OCI-LY7 (cell line): ENCODE measurements around the gene MMP15. TPM values are rescaled to one million over a fixed set of nuclear protein-coding genes. Genes with fewer than 3 reads are reported as not detected.

Source experiments
- BruUV-seq: library from RNA; stranded (reverse); fragments of 400-500 nt; replicated peaks from 2 replicates; lab custom pipeline; 2021; lab: Mats Ljungman, UMichigan
- CTCF ChIA-PET: fragments of 300-600 bp; sonication (Branson Sonifier 250); formaldehyde crosslinking; loops from one replicate; lab custom pipeline; 2022; ENCODE audit warnings: antibody characterized with exemption; ENCODE audit not compliant: unreplicated experiment; lab: Charles Lee
- POLR2A ChIA-PET: fragments of 300-600 bp; sonication (Branson Sonifier 250); formaldehyde crosslinking; loops from one replicate; lab custom pipeline; 2022; ENCODE audit warnings: antibody characterized with exemption; lab: Charles Lee
- DNase-seq: peaks from one replicate; pipeline ENCODE4 v3.0.0-alpha.2; 2015; ENCODE audit warnings: low spot score
- H2AFZ ChIP-seq: fragments of 200-600 bp; sonication (generic), shearing (Covaris generic); 2 replicates; pipeline ENCODE4 v1.6.1; 2014; ENCODE audit warnings: mild to moderate bottlenecking, antibody characterized with exemption, low read length, moderate library complexity
- H3K27ac ChIP-seq: fragments of 200-600 bp; sonication (generic); 2 replicates; pipeline ENCODE4 v1.5.1; 2014; ENCODE audit warnings: mixed run types, low read depth, mild to moderate bottlenecking, moderate library complexity, low read length, inconsistent platforms; ENCODE audit not compliant: poor library complexity, severe bottlenecking
- H3K36me3 ChIP-seq: fragments of 200-600 bp; sonication (generic); 2 replicates; pipeline ENCODE4 v1.6.1; 2014; ENCODE audit warnings: mild to moderate bottlenecking, antibody characterized with exemption, low read length, moderate library complexity, mixed read lengths; ENCODE audit not compliant: insufficient read depth
- H3K4me1 ChIP-seq: fragments of 200-600 bp; sonication (generic); 2 replicates; pipeline ENCODE4 v1.5.1; 2014; ENCODE audit warnings: mild to moderate bottlenecking, low read length; ENCODE audit not compliant: insufficient read depth, poor library complexity, severe bottlenecking
- H3K4me2 ChIP-seq: fragments of 200-600 bp; sonication (generic); 2 replicates; pipeline ENCODE4 v1.6.1; 2014; ENCODE audit warnings: mild to moderate bottlenecking, low read length
- H3K4me3 ChIP-seq: fragments of 200-600 bp; sonication (generic); 2 replicates; pipeline ENCODE4 v1.5.1; 2014; ENCODE audit warnings: mild to moderate bottlenecking, low read depth, low read length; ENCODE audit not compliant: poor library complexity, severe bottlenecking
- H3K79me2 ChIP-seq: fragments of 200-600 bp; sonication (generic); 2 replicates; pipeline ENCODE4 v1.6.1; 2016; ENCODE audit warnings: low read depth, mild to moderate bottlenecking, low read length, moderate library complexity, mixed read lengths; ENCODE audit not compliant: insufficient read depth
- H3K9me2 ChIP-seq: fragments of 200-600 bp; sonication (generic); 2 replicates; pipeline ENCODE4 v1.6.1; 2016; ENCODE audit warnings: mild to moderate bottlenecking, low read length, mixed read lengths; ENCODE audit not compliant: insufficient read depth
- H3K9me3 ChIP-seq: fragments of 200-600 bp; sonication (generic); 2 replicates; pipeline ENCODE4 v1.6.1; 2014; ENCODE audit warnings: mild to moderate bottlenecking, mixed run types, low read length, mixed read lengths
- H4K20me1 ChIP-seq: fragments of 200-600 bp; sonication (generic); 2 replicates; pipeline ENCODE4 v1.6.1; 2014; ENCODE audit warnings: mild to moderate bottlenecking, antibody characterized with exemption, low read length, moderate library complexity, mixed read lengths; ENCODE audit not compliant: insufficient read depth
- EZH2phosphoT487 ChIP-seq: fragments of 200-600 bp; sonication (generic); IDR thresholded peaks from 2 replicates; pipeline ENCODE4 v1.6.1; 2018; ENCODE audit warnings: low read depth, borderline replicate concordance, mild to moderate bottlenecking, mixed run types, antibody characterized with exemption, low read length, moderate library complexity, mixed read lengths
- intact Hi-C: fragments of 100-400 bp; cut with micrococcal nuclease; formaldehyde crosslinking; loops from one replicate; pipeline ENCODE4 v1.10.0; 2022; ENCODE audit not compliant: unreplicated experiment
- total RNA-seq, 2 experiments: library from RNA; depleted of rRNA in 1 of 2; stranded (reverse); fragments of >200 nt in 1 of 2; shearing (Covaris generic) in 1 of 2; gene quantifications; 2 replicates each; pipeline ENCODE4 v1.2.3, GENCODE V29; 2014 to 2022
- TF ChIP-seq, protein P1 (sequence below): fragments of 200-600 bp; sonication (generic); conservative IDR thresholded peaks from 2 replicates; pipeline ENCODE4 v1.5.1; 2014; ENCODE audit warnings: mild to moderate bottlenecking, antibody characterized with exemption, low read length, moderate library complexity, mixed read lengths

Gene MMP15
- total RNA-seq, 2 experiments from 2014 or later, result 0.21 TPM; not detected in 1

DNA sequence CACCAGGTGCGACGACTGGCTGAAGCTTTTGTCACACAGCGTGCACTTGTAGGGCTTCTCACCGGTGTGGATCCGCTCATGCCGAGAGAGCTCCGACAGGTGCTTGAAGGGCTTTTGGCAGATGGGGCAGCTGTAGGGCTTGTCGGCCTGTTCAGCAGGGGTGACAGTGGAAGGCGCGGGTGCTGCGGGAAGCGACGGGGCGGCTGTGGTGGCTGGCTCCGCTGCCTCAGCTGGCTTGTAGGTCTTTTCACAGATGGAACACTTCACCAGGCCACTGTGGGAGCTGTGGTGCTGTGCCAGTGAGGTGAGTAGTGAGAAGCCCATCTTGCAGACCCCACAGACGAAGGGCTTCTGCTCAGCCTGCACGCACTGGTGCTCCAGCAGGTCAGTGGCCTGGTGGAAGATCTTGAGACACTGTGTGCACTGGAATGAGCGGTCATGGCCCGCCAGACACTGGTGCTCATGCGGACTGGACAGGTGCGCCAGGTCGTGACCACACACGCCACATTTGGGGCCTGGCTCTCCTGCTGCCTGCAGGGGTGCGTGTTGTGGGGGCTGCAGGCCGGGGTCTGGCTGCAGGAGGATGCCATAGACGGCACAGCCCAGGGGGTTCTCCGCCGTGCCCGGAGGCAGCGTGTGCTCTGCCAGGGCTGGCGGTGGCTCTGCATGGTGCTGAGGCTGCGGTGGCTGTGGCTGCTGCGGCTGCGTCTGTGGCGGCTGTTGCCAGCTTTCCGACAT lies 27.9 kb upstream of the MMP15 start:
- Histone ChIP-seq H3K9me3 (no peaks in the 10 kb centered on the region), H3K27ac (no peak overlapping the region), H2AFZ (no peak overlapping the region), H4K20me1 (no peaks in the 10 kb centered on the region), H3K36me3 (peaks cover 12% of the 10 kb centered on the region), H3K4me3 (no peak overlapping the region), H3K79me2 (peaks cover 4% of the 10 kb centered on the region; the same call in 1 of the 2 replicates), H3K9me2 (no peaks in the 10 kb centered on the region), H3K4me2 (no peak overlapping the region), H3K4me1 (peaks cover 21% of the 10 kb centered on the region)
- no peak for DNase-seq
- TF ChIP-seq, protein P1, sequence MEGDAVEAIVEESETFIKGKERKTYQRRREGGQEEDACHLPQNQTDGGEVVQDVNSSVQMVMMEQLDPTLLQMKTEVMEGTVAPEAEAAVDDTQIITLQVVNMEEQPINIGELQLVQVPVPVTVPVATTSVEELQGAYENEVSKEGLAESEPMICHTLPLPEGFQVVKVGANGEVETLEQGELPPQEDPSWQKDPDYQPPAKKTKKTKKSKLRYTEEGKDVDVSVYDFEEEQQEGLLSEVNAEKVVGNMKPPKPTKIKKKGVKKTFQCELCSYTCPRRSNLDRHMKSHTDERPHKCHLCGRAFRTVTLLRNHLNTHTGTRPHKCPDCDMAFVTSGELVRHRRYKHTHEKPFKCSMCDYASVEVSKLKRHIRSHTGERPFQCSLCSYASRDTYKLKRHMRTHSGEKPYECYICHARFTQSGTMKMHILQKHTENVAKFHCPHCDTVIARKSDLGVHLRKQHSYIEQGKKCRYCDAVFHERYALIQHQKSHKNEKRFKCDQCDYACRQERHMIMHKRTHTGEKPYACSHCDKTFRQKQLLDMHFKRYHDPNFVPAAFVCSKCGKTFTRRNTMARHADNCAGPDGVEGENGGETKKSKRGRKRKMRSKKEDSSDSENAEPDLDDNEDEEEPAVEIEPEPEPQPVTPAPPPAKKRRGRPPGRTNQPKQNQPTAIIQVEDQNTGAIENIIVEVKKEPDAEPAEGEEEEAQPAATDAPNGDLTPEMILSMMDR, result no peak
- no peak for TF ChIP-seq EZH2phosphoT487
- intact Hi-C loops, result no loop called here
- ChIA-PET CTCF (no interaction called here), POLR2A (no interaction called here)
- BruUV-seq, result no TSS peak

DNA sequence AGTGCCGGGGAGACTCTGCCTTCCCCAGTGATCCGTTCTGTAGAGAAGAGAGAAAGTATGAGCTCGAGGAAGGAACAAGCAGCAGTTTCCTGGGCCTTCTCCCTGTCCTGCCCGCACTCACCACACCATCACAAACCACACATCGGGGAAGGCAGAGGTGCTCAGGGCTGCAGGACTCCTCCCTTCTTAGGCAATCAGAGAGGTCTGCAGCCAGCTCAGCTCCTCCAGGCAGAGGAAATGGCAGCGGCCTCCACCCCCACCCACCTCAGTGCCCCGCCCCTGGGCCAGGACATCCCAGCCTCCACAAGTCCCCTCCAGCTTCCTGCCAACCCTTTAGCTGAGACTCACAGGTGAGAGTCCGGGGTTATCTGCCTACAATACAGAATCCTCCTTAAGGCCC lies 27.1 kb upstream of the MMP15 start:
- H3K9me2 ChIP-seq, result no peaks in the 10 kb centered on the region
- no TSS peak for BruUV-seq
- H3K36me3 ChIP-seq, result peaks cover 20% of the 10 kb centered on the region
- no peak overlapping the region for H3K4me3 ChIP-seq
- peaks cover 4% of the 10 kb centered on the region; the same call in 1 of the 2 replicates for H3K79me2 ChIP-seq
- TF ChIP-seq, protein P1, result no peak
- TF ChIP-seq EZH2phosphoT487, result no peak
- intact Hi-C loops, result no loop called here
- no peaks in the 10 kb centered on the region for H4K20me1 ChIP-seq
- ChIA-PET CTCF (interaction anchor here (0.6 kb wide), 1 partner anchor 64 kb away, joined by 9 read pairs; no protein-coding TSS in a partner anchor), POLR2A (interaction anchor here (0.5 to 1.5 kb wide), 2 partner anchors 131 to 326 kb away, joined by 3 to 4 read pairs; partner anchors contain the start of gene CFAP20)
- DNase-seq, result no peak
- peaks cover 22% of the 10 kb centered on the region for H3K4me1 ChIP-seq
- H2AFZ ChIP-seq, result no peak overlapping the region
- H3K9me3 ChIP-seq, result no peaks in the 10 kb centered on the region
- H3K27ac ChIP-seq, result no peak overlapping the region
- H3K4me2 ChIP-seq, result 0 out of 2 replicates have a peak overlapping the region, but pooled peaks have one; percentile 100

DNA sequence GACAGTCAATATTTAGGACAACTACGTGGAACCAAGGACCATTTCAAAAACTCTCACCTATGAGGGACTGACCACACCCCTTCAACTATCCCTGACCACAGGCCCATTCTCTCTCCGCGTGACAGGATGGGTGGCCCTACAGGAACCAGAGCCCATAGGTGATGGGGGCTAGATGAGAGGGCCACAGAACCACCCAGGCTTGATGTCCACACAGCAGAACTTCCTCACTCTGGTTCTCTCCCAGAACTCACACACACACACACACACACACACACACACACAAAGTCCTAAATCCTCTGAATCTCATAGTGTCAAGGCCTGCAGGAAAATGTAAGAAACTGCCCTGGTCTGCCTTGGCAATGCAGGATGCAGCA lies 26.6 kb upstream of the MMP15 start:
- Histone ChIP-seq H3K4me3 (peak overlapping the region; percentile 75), H3K36me3 (peaks cover 23% of the 10 kb centered on the region), H4K20me1 (no peaks in the 10 kb centered on the region), H3K9me3 (no peaks in the 10 kb centered on the region), H3K4me2 (peak overlapping the region; percentile 100), H3K27ac (peak overlapping the region; percentile 83), H3K9me2 (no peaks in the 10 kb centered on the region), H3K79me2 (peaks cover 4% of the 10 kb centered on the region; the same call in 1 of the 2 replicates), H3K4me1 (peaks cover 22% of the 10 kb centered on the region), H2AFZ (no peak overlapping the region)
- ChIA-PET POLR2A (interaction anchor here (1.5 kb wide), 1 partner anchor 130 kb away, joined by 4 read pairs; the partner anchor contains the start of gene CFAP20), CTCF (interaction anchor here (0.6 kb wide), 1 partner anchor 64 kb away, joined by 9 read pairs; no protein-coding TSS in a partner anchor)
- DNase-seq, result no peak
- intact Hi-C loops, result no loop called here
- TF ChIP-seq, protein P1, result no peak
- TF ChIP-seq EZH2phosphoT487, result no peak
- BruUV-seq, result TSS peak; percentile 50
